Measurements from ENCODE around the gene PRDM7. TPM values are rescaled to one million over a fixed set of nuclear protein-coding genes. Genes with fewer than 3 reads are reported as not detected.

PRDM7 gene
- total and polyA plus RNA-seq, 2 of the 8 experiments (the other 6 are each of a cell fraction or from before 2014, with no cell fraction given), result 0.02 TPM; not detected in 1

- no peak for TF ChIP-seq CHD7 (IDR thresholded peaks at IDR 0.05; ENCODE audit: insufficient replicate concordance, low read length)
- no peak for TF ChIP-seq EGR1 (IDR thresholded peaks at IDR 0.05; ENCODE audit: borderline replicate concordance, low read depth, low read length)
- no peak for TF ChIP-seq JUND (IDR thresholded peaks at IDR 0.05; ENCODE audit: low read length)
- TF ChIP-seq TEAD4 (IDR thresholded peaks at IDR 0.05; ENCODE audit: low read depth, low read length), result no peak
- no peak for TF ChIP-seq NANOG (IDR thresholded peaks at IDR 0.05; ENCODE audit: insufficient read depth, low read depth, low read length, poor library complexity, severe bottlenecking)
- no peak for TF ChIP-seq CBX5 (IDR thresholded peaks at IDR 0.05; ENCODE audit: low read depth, low read length)
Observed at GRCh38 chr16:90012991-90013745, 64.0 kb downstream of the PRDM7 start (continued).

Measured in H1 (cell line).